Kidney (tissue), 14 donors: ENCODE data around the gene MYBBP1A. TPM values are rescaled to one million over a fixed set of nuclear protein-coding genes. Genes with fewer than 3 reads are reported as not detected.

Experiments used
- DNase-seq, 5 donors: peaks; one replicate each; pipeline ENCODE4 v3.0.0-alpha.2; 2013 to 2020
- FAIRE-seq: peaks from 2 replicates; lab custom pipeline; 2012; peaks lifted over from hg19 to GRCh38; lab: Jason Lieb, UNC
- H3K27ac ChIP-seq, 2 donors: one replicate each; pipeline ENCODE4 v1.7.0; 2013; ENCODE audit warnings: low read depth in 2 of 2, low read length in 2 of 2, inconsistent platforms in 1 of 2
- H3K27me3 ChIP-seq: one replicate; pipeline ENCODE4 v1.7.1; 2013; ENCODE audit warnings: low read length, inconsistent platforms; ENCODE audit not compliant: control insufficient read depth, insufficient read depth
- H3K36me3 ChIP-seq, 3 donors: one replicate each; pipeline versions ENCODE4 v1.7.0 to v1.7.1; 2013; ENCODE audit warnings: low read length in 3 of 3, control low read depth in 1 of 3, inconsistent platforms in 1 of 3; ENCODE audit not compliant: insufficient read depth in 3 of 3, control insufficient read depth in 2 of 3
- H3K4me1 ChIP-seq, 3 donors: one replicate each; pipeline versions ENCODE4 v1.7.0 to v1.7.1; 2013; ENCODE audit warnings: low read length in 3 of 3, inconsistent platforms in 1 of 3, low read depth in 1 of 3; ENCODE audit not compliant: control insufficient read depth in 2 of 3, insufficient read depth in 2 of 3
- H3K4me3 ChIP-seq, 3 donors: one replicate each; pipeline versions ENCODE4 v1.7.0 to v1.8.1; 2013; ENCODE audit warnings: low read length in 3 of 3, control low read depth in 1 of 3, inconsistent platforms in 1 of 3
- H3K9ac ChIP-seq, 3 donors: one replicate each; pipeline versions ENCODE4 v1.7.0 to v1.7.1; 2013; ENCODE audit warnings: low read length in 3 of 3, control low read depth in 1 of 3, inconsistent platforms in 1 of 3
- H3K9me3 ChIP-seq, 3 donors: one replicate each; pipeline versions ENCODE4 v1.7.0 to v1.7.1; 2013; ENCODE audit warnings: low read length in 3 of 3, control low read depth in 1 of 3, inconsistent platforms in 1 of 3; ENCODE audit not compliant: control insufficient read depth in 2 of 3, insufficient read depth in 1 of 3
- CTCF ChIP-seq: IDR thresholded peaks from 3 replicates; pipeline ENCODE4 v1.5.1; 2012; ENCODE audit warnings: mild to moderate bottlenecking, moderate library complexity, borderline replicate concordance; ENCODE audit not compliant: insufficient read depth; ENCODE audit errors: extremely low read depth
- intact Hi-C: fragments of 100-400 bp; cut with DNase I; formaldehyde crosslinking; loops from one replicate; pipeline ENCODE4 v1.11.1; 2022
- polyA plus RNA-seq: library from polyadenylated mRNA; stranded (reverse); fragments of 350-450 nt; fragmentation: Illumina TruSeq; extraction: RNeasy Lipid Tissue Mini Kit (QIAGEN cat#74804); gene quantifications from one replicate; pipeline ENCODE4 v1.2.3, GENCODE V29; 2014; ENCODE audit warnings: low read depth, low replicate concordance; ENCODE audit not compliant: insufficient read depth
- total RNA-seq: library from RNA; stranded (reverse); fragmentation: NEBNext Ultra II Directional; extraction: Animal tissue kit (Norgen Biotek cat#: 25700); gene quantifications from one replicate; pipeline ENCODE4 v1.2.1, GENCODE V29; 2021
- donor health status: control.
- donor health status: control.
- donor health status: control.
- donor health status: control.
- donor health status: control.
- donor health status: DM: yes; HTN: yes; CAD: no.
- donor health status: Normal renal cell carcinoma (clear cell type).

The MYBBP1A gene
- total and polyA plus RNA-seq, 2 donors from 2014 or later, result 11.9 to 51.6 TPM

GRCh38 chr17:4555873-4556759 lies 932 bp upstream of the MYBBP1A start:
- Histone ChIP-seq H3K4me1 (peaks cover 4 to 29% (median 21%) of the 10 kb centered on the region in 3 donors), H3K27me3 (no peaks in the 10 kb centered on the region), H3K9ac (peak overlapping the region in 2 of 3 donors; percentile 67 to 73), H3K36me3 (peaks cover 0 to 3% (median 0%) of the 10 kb centered on the region in 3 donors), H3K9me3 (no peaks in the 10 kb centered on the region), H3K4me3 (peak overlapping the region; percentile 68 to 93 (median 77)), H3K27ac (no peak overlapping the region)
- TF ChIP-seq CTCF, result no peak
- DNase-seq (peak in 3 of 5 donors; percentile 42 to 66 (median 47)), FAIRE-seq (no peak)
- intact Hi-C loops, result no loop called here

- DNase-seq, result peak in 1 of 5 donors; percentile 82
- Histone ChIP-seq H3K4me3 (peak overlapping the region; percentile 68 to 93 (median 77)), H3K27me3 (no peaks in the 10 kb centered on the region), H3K27ac (no peak overlapping the region), H3K9me3 (no peaks in the 10 kb centered on the region), H3K36me3 (peaks cover 0 to 13% (median 3%) of the 10 kb centered on the region in 3 donors), H3K9ac (peak overlapping the region in 2 of 3 donors; percentile 61 to 73), H3K4me1 (peaks cover 4 to 22% (median 14%) of the 10 kb centered on the region in 3 donors)
- TF ChIP-seq CTCF, result no peak
- FAIRE-seq, result no peak
- intact Hi-C loops, result no loop called here
These were observed 665 bp downstream of the MYBBP1A start for GRCh38 chr17:4554441-4554996.

DNA sequence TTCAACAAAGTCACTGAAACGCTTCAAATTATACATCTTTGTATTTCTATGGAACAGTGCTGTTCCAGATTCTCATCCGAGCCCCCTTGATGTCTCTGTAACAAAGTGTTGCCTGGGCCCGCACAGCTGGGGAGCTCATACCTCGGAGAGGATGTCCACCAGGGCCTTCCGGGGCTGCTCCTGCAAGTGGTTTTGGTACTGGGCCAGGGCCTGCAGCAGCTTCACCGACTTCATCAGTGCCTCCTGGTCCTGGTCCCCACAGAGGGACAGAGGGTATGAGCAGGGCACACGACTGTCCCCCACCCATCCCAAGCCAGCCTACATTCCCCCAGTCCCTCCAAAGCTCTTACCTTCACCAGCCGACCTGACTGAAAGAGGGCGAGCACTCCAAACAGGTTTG lies 1.5 kb downstream of the MYBBP1A start:
- DNase-seq (peak in 1 of 5 donors; percentile 71), FAIRE-seq (no peak)
- Histone ChIP-seq H3K36me3 (peaks cover 0 to 17% (median 3%) of the 10 kb centered on the region in 3 donors), H3K4me1 (peaks cover 4 to 15% (median 13%) of the 10 kb centered on the region in 3 donors), H3K27ac (no peak overlapping the region), H3K9me3 (no peaks in the 10 kb centered on the region), H3K4me3 (no peak overlapping the region), H3K27me3 (no peaks in the 10 kb centered on the region), H3K9ac (no peak overlapping the region)
- TF ChIP-seq CTCF, result no peak
- intact Hi-C loops, result no loop called here
